Heart left ventricle (tissue), 13 donors: Measurements from ENCODE around the gene LYPD8.

Experiments
- CTCF ChIP-seq, 12 donors: fragments of 200-600 bp; sonication (generic) in 4 of 12; IDR thresholded peaks; one replicate each; pipeline versions ENCODE4 v1.5.0 to v1.8.0; 2018 to 2022; ENCODE audit warnings: antibody characterized with exemption in 12 of 12, mild to moderate bottlenecking in 5 of 12
- POLR2A ChIP-seq, 2 donors: fragments of 450-650 bp; IDR thresholded peaks; one replicate each; pipeline ENCODE4 v1.6.1; 2017; ENCODE audit warnings: antibody characterized with exemption in 2 of 2, mild to moderate bottlenecking in 2 of 2, moderate library complexity in 2 of 2
- donor health status: ischemic (EF 13 %, LVEDD 7.1; RV severe dilation, severe dysfunction).
- donor health status: DM: no; HTN: yes; CAD: no.
- donor health status: DM: no; HTN: no; CAD: no.
- donor health status: ischemic (EF 25% LVEDD 6.9; RV normal size, moderate dysfunction).
- donor health status: ischemic (EF 25% LVEDD 5.7; RV mildly dilated, moderate dysfunction).
- donor health status: ischemic (EF 35%, LVEDD 5.7; RV mildly dilated, moderate dysfunction).
- donor health status: nonischemic (EF 11% LVEDD 7.7; RV severe dilation, severe dysfunction).
- donor health status: DM: yes; HTN: yes; CAD: no.
- donor health status: PGD.
- donor health status: ischemic (EF 29% LVEDD 5.4; RV normal size, mild dysfunction).
- donor health status: nonischemic (EF 23%, LVEDD 6.1; RV moderate dilation, normal function).

GRCh38 chr1:248776991-248777390, 21.4 kb upstream of the LYPD8 start:
- TF ChIP-seq POLR2A (IDR thresholded peaks at IDR 0.05) (no peak), CTCF (IDR thresholded peaks at IDR 0.05) (no peak)
